NCI-H1417 treated with DMSO at 0.1 percent for 48 hours (cell line): ENCODE data around the gene IMPA2.

Experiments used
- DNase-seq: peaks from one replicate; lab custom pipeline; 2025; lab: John Stamatoyannopoulos, UW

The IMPA2 gene

DNA sequence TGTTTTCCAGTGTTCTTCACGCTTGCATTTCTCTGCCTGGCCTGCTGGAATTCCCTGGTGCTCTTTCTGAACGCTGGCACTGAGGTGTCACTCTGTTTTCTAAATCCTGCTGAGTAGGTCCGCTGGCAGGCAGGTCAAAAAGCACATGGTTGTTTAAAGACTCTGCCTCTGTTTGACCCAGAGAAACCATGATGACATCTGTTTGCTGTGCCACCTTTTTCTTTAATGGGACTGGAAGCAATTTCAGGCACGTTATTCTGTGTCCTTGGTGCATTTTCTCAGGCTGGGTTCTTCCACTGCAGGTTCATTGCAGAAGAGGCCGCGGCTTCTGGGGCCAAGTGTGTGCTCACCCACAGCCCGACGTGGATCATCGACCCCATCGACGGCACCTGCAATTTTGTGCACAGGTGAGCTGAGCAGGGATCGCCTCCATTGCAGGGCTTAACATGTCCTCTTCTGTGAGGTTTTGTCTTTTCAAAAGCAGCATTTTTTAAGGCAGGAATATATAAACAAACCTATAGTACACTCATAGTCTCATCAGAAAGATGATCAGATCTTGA is 28.4 kb downstream of the IMPA2 start:
- no peak for DNase-seq

DNA sequence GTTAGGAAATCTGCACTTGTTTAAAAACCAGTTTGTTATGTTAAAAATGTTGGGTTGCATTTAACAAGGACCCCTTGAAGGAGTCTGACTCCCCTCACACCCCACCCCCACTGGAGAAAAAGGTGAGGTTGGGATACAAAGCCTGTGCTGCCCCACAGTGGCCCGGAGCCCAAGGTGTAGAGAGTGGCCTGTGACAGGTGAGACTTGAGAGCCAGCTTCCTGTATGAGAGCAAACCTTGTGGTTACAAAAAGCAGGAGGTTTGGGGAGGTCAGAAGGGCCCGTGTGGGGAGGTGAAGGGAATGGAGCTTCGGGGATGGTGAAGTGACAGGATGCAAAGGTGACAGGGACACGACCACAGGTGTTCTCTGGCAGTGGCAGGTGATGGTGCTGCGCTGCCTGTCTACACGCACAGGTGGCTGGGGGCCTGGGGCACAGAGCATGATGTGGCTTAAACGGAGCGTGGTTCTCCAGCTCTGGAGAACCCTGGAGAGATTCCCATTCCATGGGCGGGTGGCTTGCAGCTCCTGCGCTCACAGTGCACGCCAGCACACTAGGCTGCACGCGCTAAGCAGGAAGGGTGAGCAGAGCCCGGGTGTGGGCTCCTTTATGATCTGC is 29.0 kb downstream of the IMPA2 start:
- DNase-seq: no peak

DNA sequence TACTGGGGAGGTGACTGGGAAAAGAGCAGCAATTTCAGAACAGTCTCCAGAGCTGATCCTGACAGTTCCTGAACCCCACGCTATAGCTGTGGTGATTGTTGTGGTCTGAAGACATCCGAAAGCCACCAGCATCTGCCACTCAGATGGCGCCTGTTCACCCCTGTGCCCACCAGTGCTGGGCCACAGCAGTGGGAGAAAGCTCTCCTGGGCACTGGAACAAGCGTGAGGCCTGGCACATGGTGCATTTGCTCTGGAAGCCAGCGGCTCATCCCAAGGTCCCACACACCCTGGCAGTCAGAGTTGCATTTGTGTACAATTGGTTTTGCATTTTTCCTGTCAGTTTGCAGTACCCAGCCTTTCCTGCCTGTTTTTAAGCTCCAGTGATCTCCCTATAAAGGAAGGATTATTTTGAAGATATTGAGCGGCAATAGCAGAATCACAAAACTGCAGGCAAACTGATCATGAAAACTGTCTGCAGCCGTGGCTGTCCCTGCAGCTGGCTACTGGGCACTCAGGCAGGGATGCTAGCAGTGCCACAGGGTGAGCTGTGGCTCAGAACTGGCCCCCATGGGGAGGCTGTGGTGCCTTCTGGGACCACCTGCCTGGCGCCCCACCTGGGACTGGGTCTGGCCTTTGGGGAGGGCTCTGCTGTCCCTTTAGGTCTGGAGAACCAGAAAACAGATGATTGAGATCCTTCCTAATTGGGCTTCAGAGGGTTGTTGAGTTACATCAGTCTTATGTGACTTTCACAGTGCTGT is 30.1 kb downstream of the IMPA2 start:
- DNase-seq: no peak

DNA sequence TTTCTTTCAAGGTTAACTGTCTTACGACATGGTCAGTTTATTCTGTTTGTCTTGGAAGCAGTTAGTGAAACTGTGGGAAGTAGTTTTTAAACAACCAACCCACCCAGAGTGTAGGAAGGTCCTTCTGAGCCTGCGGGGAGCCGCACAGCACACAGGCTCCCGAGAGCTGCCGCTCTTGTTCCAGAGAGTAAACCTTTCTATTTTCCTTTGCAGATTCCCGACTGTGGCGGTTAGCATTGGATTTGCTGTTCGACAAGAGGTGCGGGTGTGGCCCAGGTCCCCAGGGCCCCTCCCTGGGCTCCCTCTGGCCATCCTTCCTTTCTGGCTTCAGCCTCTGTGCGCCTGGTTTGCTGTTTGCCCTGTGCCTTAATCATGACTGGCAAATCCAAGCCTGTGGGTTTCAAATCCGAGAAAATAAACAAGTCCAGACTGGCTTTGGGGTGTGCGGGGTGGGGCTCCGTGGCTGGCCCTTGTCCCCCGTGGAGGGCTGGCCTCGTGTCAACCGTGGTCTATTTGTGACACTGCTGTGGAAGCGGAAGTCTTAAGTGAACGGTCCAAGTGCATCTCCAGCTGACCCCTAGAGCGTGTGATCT is 30.7 kb downstream of the IMPA2 start:
- DNase-seq: no peak

DNA sequence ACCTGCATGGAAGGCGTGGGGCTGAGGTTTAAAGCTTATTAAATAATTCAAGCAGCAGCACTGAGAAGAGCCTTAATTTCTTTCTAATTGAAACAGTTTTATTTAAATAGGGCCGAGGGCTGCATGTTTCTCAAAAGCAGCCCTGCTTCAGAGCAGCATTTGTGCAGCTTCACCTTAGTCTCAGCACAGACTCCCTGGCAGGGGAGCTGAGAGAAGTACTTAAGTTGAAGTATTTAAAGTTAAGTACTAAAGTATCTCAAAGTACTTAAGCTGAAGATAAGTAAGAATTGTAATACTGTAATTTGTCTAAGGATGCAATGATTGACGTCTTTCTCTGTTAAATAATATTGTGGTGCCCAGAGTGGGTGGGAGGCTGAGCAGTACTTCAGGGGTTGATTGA is 31.4 kb downstream of the IMPA2 start:
- no peak for DNase-seq

DNA sequence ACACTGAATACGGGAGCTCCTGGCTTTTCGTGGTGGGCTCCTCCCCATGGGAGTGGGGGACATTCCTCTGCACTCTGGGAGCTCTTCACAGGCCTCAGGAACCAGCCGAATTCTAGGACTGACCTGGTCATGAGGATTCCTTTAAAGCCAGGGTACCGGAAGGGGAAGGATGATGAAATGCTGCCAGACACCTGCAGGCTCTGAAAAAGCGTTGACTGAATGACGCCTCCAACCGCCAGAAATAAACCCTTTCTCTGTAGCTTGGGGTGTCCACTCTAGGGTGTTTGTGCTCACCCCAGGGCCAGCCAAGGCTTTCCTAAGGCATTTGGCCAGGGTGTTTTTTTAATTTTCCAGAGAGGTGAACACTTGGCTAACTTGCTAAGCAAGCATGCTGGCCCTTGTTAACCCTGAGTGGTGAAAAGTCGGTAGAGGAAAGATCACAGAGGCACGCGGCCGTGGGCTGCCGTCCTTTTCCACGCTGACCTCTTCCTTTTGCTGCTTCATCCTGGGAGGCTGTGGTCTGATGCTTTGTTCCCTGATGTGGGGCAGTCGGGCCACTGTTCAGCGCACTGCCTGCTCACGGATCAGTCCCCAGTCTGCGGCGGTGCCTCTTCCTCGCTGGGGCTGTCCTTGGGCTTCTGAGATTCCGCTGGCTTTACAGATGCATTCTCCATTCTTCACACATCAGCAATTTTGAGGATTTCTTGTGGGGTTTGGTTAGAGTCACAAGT is 32.0 kb downstream of the IMPA2 start:
- DNase-seq: no peak

DNA sequence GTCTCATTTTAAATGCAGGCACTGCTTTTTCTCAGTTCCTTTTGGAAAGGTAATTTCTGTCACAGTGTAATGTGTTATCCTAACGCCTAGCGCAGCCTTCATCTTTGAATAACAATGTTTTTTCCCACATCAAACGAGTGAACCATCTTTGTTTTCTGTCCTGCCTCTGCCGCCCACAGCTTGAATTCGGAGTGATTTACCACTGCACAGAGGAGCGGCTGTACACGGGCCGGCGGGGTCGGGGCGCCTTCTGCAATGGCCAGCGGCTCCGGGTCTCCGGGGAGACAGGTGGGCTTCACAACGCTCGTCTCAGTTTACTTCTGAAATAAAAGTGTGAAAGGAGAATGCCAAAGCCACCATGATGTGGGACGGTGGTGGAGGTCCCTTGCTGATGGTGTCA is 32.8 kb downstream of the IMPA2 start:
- DNase-seq: no peak

DNA sequence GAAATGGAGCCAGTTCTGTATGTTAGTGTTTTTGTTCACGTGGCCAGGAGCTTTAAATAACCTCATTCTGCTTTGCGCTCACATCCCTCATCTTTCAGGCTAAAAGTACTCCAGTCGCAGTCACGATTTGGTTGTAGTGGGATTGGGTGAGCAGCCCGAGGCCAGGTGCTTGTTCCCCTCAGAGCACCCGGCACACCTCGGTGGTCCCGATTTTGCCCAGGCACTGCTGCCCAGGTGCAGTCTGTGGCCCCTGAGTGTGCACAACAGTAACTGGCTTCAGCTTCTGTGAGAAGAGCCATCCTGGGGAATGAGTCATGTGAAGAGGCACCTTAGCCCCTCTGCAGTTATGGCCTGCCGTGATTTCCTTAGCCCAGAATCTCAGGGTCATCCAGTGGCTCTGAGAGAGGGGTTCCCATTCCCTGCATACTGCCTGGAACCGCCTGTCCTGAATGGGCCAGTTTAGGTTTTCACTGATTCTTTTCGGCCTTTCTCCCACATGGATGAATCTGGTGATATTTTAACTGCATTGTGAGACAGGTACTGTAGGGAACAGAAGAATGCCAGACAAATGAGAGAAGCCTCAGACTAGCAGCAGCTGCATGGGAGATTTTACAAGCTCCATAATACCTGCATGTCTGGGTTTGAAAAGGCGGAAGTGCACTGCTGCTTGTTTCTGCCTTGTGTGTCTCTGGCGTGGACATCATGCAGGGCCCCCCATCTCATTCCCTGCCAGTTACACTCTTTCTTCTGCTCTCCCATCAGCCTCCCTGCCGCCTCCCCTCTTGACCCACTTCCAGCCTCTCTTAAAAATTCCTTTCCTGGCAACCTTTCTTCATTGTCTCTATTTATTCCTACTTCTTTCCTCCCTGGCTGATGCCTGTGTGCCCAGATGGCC is 33.5 kb downstream of the IMPA2 start:
- no peak for DNase-seq

DNA sequence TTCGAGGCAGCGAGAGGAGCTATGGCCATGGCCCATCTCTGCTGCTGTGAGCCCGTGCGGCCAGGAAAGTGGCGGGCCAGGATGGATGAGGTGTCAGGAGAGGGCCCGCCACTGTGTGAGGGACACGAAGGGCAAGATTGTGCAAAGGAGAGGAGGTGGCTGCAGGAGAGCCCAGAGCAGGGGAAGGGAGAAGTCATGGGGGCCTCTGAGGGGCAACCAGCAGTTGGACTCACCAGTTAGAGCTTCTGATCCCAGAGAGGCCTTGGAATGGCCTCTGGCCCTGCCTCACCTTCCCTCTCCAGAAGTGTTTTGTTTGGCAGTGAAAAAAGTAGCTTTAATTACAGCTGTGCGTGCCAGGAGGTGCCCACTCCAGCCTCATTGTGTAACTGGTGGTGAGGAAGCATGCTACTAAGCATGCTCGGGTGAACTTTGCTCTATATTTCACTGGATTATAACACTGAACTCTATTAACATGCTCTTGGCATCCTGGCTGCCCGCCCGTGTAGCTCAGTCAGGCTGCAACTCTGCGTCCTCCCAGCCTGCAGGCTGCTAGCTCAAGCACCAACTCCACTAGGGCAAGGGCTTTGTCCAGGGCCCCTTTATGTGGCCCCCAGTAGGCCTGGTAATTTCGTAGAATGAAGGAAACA is 34.2 kb downstream of the IMPA2 start:
- no peak for DNase-seq

DNA sequence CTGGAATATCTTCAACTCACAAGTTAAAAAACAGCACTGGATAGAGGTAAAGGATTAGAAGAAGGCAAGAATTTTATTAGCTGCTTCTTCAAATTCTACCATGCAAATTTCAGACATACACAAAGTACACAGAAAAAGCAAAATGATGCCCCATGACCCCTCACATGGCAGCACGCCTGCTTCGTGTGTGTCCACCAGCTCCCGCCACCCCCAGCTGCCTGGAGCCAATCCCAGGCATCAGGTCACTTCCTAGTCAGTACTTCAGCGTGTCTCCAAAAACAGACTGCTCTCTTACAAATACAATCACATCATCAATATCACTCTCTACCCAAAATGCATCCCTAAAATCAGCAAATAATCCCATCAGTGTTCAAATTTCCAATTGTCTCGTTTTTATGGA is 35.8 kb downstream of the IMPA2 start:
- no peak for DNase-seq

DNA sequence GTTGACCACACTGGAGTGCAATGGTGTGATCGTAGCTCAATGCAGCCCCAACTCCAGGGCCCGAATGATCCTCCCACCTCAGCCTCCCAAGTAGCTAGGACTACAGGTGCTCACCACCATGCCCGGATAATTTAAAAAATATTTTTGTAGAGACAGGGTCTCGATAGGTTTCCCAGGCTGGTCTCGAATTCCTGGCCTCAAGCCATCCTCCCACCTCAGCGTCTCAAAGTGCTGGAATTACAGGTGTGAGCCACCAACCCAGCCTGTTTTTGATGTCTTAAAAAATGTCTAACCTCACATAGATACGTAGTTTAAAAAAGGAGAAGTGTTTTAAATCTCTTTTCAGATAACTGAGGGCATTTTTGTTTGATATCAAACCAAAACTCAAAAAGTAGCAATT is 37.6 kb downstream of the IMPA2 start:
- no peak for DNase-seq

DNA sequence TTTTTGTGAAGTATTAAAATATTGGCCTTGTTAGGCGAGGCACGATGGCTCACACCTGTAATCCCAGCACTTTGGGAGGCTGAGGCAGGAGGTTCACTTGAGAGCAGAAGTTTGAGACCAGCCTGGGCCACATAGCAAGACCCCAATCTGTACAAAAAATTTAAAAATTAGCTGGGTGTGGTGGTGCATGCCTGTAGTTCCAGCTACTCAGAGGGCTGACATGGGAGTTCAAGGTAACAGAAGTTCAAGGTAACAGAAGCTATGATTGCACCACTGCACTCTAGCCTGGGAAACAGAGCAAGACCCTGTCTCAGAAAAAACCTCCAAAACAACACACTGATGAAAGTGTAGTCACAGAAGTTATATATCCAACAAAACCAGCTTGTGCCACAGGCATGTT is 39.8 kb downstream of the IMPA2 start:
- no peak for DNase-seq

DNA sequence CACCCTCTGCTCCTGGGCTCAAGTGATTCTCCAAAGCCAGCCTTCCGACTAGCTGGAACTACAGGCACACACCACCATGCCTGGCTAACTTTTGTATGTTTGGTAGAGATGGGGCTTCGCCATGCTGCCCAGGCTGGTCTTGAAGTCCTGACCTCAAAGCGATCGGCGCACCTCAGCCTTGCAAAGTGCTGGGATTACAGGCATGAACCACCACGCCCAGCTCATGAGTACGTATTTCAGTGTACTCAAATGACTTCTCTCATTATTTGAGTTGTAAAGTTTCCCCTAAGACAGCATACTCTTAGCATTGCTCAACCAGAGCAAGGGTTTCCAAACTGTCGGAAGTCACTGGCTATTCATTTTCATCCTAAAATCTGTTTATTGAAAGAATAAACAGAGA is 40.3 kb downstream of the IMPA2 start:
- no peak for DNase-seq

DNA sequence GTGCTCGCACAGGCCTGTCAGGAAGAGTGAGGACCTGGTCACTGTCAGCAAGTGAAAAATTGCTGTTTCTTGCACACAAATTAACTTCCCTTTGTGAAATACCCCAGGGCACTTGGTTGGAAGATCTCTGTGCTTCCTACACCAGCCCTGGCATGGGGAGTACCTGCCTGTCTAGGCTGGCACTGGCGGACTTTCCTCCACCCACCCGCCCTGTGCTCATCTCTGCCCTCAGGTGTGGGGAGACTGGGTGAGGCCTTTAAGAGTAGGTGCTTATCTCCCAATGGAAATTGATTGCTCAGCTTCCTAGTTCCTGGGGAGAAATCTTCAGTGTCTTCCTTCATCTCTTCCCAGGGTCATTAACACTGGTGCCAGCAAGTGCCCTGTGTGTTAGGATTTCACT is 42.1 kb downstream of the IMPA2 start:
- no peak for DNase-seq

DNA sequence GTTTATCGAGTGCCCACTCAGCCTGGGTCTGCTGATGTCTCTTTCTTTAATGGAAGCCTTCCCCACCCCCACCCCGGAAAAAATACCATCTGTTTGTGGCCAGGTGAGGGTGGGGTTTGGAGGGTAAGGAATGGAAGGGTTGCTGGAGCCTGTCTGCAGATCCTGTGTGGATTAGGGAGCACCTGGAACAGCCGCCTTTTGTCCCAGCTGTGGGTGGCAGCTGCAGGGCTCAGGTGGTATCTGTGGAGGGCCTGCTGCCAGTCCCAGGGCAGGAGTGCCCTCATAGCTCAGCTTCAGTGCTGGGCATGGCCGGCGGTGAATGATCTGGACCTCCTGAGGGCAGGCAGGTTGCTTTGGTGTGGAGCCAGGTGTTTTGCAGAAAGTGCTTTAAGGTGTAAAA is 45.3 kb downstream of the IMPA2 start:
- no peak for DNase-seq

DNA sequence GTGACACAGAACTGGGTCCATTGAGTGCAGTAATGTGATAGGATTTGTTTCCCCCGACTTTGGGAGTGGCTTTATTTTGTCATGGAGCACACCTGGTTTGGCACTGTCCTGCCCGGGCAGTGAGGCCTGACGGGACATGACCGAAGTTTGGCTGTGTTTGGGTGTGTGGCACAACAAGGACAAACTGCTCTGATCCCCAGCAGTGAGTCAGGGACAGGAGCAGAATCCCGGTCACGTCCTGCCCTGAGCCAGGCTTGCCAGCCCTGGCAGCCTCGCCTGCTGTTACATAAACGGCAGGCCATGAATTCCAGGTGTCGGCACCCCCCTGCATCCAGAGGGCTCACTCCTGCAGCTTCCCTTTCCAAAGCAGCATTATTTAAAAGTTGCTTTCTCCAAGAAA is 45.7 kb downstream of the IMPA2 start:
- DNase-seq: no peak

DNA sequence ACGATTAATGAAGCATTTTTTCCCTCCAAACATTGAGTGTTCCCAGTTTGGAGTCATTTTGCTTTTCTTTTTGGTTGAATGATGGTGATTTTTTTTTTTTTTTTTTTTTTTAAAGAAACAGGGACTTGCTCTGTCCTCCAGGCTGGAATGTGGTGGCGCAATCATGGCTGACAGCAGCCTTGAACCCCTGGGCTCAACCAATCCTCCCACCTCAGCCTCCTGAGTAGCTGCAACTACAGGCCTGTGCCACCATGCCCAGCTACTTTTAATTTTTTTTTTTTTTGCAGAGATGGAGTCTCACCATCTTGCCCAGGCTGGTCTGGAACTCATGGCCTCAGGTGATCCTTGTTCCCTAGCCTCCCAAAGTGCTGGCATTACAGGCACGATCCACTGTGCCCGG is 46.2 kb downstream of the IMPA2 start:
- DNase-seq: no peak

DNA sequence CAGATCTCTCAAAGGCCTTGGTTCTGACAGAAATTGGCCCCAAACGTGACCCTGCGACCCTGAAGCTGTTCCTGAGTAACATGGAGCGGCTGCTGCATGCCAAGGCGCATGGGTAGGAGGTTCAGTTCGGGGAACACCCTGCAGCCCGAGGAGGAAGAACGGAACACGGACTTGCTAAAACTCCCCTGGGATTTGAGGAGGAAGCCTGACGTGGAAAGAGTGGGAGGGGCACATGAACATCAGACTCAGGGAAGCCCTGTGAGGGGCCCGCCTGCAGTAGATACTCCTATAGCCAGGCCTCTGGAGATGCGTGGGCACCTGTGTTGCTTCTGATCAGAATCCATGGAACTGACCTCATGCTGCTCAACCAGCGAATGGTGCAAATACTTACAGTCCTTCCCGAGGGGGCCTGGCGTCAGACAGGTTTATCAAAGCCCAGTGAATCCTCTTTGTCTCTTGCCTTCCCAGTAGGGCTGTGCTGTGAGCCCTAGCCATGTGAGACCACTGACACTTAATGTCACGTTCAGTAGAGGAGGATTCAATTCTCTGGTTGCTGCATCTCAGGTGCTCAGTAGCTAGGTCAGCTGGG is 46.8 kb downstream of the IMPA2 start:
- no peak for DNase-seq

DNA sequence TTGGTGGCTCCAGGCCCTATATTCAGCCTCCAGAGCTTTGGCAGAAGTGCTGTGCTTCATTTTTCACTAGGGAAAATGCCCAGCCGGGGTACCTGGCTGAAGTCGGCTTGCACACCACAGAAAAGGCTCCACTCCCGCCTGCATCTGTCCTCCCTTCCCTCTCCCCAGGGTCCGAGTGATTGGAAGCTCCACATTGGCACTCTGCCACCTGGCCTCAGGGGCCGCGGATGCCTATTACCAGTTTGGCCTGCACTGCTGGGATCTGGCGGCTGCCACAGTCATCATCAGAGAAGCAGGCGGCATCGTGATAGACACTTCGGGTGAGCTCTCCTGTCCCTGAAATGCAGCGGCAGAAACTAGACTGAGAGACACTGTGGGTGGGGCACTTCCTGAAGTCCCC is 47.4 kb downstream of the IMPA2 start:
- DNase-seq: no peak

DNA sequence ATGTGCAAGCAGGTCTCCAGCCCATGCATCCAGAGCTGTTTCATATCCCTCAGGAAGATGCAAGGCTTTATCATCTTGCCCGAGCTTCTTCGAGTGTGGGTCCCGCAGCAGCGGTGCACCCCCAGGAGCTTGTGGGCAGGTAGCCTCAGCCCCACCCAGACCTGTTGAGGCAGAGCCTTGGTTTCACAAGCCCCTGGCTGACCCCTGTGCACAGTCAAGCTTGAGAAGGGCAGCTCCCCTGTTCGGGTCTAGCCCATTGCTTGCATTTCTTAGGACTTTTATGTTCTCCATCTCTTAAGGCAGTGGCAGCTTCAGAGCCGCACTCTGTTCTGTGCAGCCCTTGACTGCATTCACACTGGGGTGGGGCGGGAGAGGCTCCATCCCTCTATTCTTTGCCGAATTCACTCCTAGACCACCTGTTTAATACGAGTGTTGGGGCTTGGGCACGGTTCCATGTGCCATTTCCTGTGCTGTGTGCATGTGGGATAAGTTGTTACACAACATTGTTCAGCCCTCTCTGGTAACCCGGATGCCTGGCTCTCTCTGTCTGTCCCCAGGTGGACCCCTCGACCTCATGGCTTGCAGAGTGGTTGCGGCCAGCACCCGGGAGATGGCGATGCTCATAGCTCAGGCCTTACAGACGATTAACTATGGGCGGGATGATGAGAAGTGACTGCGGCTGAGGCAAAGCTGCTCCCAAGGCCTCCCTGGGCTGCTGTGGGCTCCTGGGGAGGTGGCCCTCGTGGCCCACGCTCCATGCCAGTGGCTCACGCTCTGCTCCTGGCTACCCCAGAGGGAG is 48.7 kb downstream of the IMPA2 start:
- DNase-seq: no peak
